GM12865 (cell line): Measurements from ENCODE around the gene SLC15A4.

Experiments used
- DNase-seq: peaks from one replicate; pipeline ENCODE4 v3.0.0; 2010; ENCODE audit warnings: low read depth
- H3K4me3 ChIP-seq: 2 replicates; pipeline ENCODE4 v1.5.1; 2011; ENCODE audit warnings: mild to moderate bottlenecking, low read depth, low read length, control low read depth
- CTCF ChIP-seq: IDR thresholded peaks from 2 replicates; pipeline ENCODE4 v1.5.1; 2011; ENCODE audit warnings: low read length, control low read depth, low read depth, inconsistent platforms; ENCODE audit not compliant: insufficient read depth; ENCODE audit errors: missing control alignments

The SLC15A4 gene

DNA sequence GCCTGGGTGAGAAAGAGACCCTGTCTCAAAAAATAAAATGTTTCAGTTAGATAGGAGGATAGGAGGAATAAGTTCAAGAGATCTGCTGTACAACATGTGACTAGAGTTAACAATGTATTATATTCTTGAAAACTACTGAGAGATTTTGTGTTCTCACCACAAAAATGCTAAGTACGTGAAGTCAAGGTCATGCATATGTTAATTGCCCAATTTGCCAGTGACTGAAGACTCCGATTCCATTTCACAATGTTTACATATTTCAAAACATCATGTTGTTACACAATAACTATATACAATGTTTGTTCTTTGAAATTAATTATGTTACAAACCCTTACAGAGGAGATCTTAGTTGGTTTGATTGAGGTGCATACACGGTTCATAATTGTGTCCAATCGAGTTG is 52.1 kb downstream of the SLC15A4 start:
- no peak for TF ChIP-seq CTCF
- no peak overlapping the region for H3K4me3 ChIP-seq
- no peak for DNase-seq

DNA sequence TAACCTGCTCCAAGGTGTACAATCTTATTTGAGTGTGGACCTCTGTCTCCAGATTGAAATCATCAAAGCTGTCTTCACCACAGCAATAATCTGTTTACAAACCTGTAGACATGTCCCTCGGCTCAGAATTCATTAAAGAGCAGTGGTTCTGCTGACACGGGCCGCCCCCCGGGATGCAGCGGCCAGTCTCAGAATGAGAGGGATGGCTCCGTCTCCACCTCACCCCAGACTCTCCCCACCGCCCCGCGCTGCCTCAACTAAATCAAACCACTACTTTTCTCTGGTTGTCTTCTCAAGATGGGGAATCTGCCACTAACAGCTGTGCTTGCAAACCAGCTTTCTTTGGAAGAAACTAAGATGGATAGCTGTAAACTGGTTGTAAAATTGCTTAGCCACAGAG is 56.2 kb downstream of the SLC15A4 start:
- no peak for TF ChIP-seq CTCF
- no peak for DNase-seq
- H3K4me3 ChIP-seq = no peak overlapping the region

GRCh38 chr12:128766738-128767501 is 56.8 kb downstream of the SLC15A4 start:
- H3K4me3 ChIP-seq = no peak overlapping the region
- TF ChIP-seq CTCF = no peak
- no peak for DNase-seq

GRCh38 chr12:128763395-128763794 is 60.4 kb downstream of the SLC15A4 start:
- no peak for DNase-seq
- H3K4me3 ChIP-seq = no peak overlapping the region
- TF ChIP-seq CTCF = no peak

- no peak for TF ChIP-seq CTCF
- no peak overlapping the region for H3K4me3 ChIP-seq
- DNase-seq = no peak
These were observed 62.4 kb downstream of the SLC15A4 start for GRCh38 chr12:128761379-128761790.

DNA sequence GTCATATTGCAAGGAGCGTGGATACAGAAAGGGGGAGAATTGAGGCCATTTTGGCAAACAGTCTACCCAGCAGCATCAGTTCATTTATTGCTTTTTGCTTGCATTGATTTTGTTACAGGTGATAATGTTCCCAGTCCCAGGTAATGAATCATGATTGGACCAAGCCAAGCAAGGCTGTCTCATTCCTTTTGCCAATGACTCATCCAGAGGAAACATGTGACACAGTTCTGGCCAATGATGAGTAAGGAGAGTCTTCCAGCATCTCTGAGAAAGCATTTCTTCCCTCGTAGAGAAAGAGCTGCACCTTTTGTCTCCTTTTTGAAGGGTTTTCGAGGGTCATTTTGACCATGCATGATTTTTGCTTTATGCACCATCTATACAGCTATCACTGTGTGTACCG is 68.2 kb downstream of the SLC15A4 start:
- no peak overlapping the region for H3K4me3 ChIP-seq
- DNase-seq = no peak
- TF ChIP-seq CTCF = no peak

GRCh38 chr12:128754275-128754674 is 69.5 kb downstream of the SLC15A4 start:
- TF ChIP-seq CTCF = no peak
- DNase-seq = peak; percentile 39
- no peak overlapping the region for H3K4me3 ChIP-seq
